ENCODE data around the gene SS18L1.

SS18L1 gene

GRCh38 chr20:62122654-62123449, 20.7 kb upstream of the SS18L1 start:
- peak overlapping the region; percentile 71 for H3K27ac Mint-ChIP-seq (ENCODE audit: low read depth)
- peak overlapping the region; percentile 80 for H3K4me3 Mint-ChIP-seq
- H3K9me3 Mint-ChIP-seq: no peaks in the 10 kb centered on the region
- H3K36me3 Mint-ChIP-seq (ENCODE audit: insufficient read depth): peaks cover 22% of the 10 kb centered on the region
- DNase-seq (ENCODE audit: low spot score in 2 of 2): no peak
- H3K4me1 Mint-ChIP-seq: peaks cover 44% of the 10 kb centered on the region
- peak; percentile 7 for ATAC-seq (replicated peaks; ENCODE audit: extremely low read depth, poor library complexity, severe bottlenecking)
- H3K27me3 Mint-ChIP-seq: no peaks in the 10 kb centered on the region

- H3K4me3 Mint-ChIP-seq: peak overlapping the region; percentile 80
- peaks cover 50% of the 10 kb centered on the region for H3K4me1 Mint-ChIP-seq
- no peaks in the 10 kb centered on the region for H3K27me3 Mint-ChIP-seq
- DNase-seq (ENCODE audit: low spot score in 2 of 2) (no peak), ATAC-seq (replicated peaks; ENCODE audit: extremely low read depth, poor library complexity, severe bottlenecking) (no peak)
- no peaks in the 10 kb centered on the region for H3K9me3 Mint-ChIP-seq
- peak overlapping the region; percentile 71 for H3K27ac Mint-ChIP-seq (ENCODE audit: low read depth)
- peaks cover 23% of the 10 kb centered on the region for H3K36me3 Mint-ChIP-seq (ENCODE audit: insufficient read depth)
Measured at GRCh38 chr20:62123450-62124118, 20.0 kb upstream of the SS18L1 start.

DNA sequence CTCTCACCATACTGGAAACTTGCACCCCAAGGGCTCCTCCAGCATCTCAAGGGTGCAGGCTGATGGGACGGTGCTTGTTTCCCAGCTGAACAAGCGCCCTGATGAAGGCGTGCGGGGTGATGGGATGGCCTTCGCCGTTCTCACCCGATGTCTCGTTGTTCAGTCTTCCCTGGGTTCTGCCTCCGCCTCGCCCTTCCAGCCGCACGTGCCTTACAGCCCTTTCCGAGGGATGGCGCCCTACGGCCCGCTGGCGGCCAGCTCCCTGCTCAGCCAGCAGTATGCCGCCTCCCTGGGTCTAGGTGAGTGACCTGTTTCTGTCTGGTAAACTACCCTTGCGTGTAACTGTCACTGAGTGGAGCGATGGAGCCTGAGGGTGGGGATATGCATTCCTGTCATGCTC, 17.4 kb upstream of the SS18L1 start:
- DNase-seq (ENCODE audit: low spot score in 2 of 2) (no peak), ATAC-seq (replicated peaks; ENCODE audit: extremely low read depth, poor library complexity, severe bottlenecking) (no peak)
- Mint-ChIP-seq H3K36me3 (ENCODE audit: insufficient read depth) (peaks cover 38% of the 10 kb centered on the region), H3K27ac (ENCODE audit: low read depth) (no peak overlapping the region), H3K4me3 (no peak overlapping the region), H3K4me1 (peaks cover 41% of the 10 kb centered on the region), H3K9me3 (no peaks in the 10 kb centered on the region), H3K27me3 (no peaks in the 10 kb centered on the region)

GRCh38 chr20:62127799-62128198, 15.8 kb upstream of the SS18L1 start:
- H3K4me3 Mint-ChIP-seq: no peak overlapping the region
- peaks cover 43% of the 10 kb centered on the region for H3K36me3 Mint-ChIP-seq (ENCODE audit: insufficient read depth)
- H3K9me3 Mint-ChIP-seq: no peaks in the 10 kb centered on the region
- DNase-seq (ENCODE audit: low spot score in 2 of 2) (no peak), ATAC-seq (replicated peaks; ENCODE audit: extremely low read depth, poor library complexity, severe bottlenecking) (no peak)
- no peaks in the 10 kb centered on the region for H3K27me3 Mint-ChIP-seq
- H3K27ac Mint-ChIP-seq (ENCODE audit: low read depth): peak overlapping the region; percentile 14
- H3K4me1 Mint-ChIP-seq: peaks cover 48% of the 10 kb centered on the region

DNA sequence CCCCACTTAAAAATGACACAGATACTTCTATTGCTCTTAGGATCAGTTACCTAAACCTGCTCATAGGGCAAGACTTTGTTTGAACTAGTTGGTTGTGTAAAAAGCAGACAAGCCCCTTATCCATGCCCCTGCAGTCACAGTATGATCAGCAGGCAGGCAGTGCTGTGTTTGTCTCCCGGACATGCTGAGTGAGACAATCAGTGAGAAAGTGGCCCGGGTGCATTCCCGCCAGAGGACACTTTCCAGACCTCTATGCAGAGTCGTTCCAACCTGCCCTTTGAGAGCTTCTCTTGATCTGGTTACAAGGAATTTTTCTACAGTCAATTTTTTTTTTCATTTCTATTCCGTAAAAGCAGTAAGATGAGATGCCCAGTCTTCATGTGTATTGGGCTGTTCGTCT, 15.1 kb upstream of the SS18L1 start:
- Mint-ChIP-seq H3K4me3 (no peak overlapping the region), H3K27ac (ENCODE audit: low read depth) (no peak overlapping the region), H3K36me3 (ENCODE audit: insufficient read depth) (peaks cover 47% of the 10 kb centered on the region), H3K9me3 (no peaks in the 10 kb centered on the region), H3K27me3 (no peaks in the 10 kb centered on the region), H3K4me1 (peaks cover 45% of the 10 kb centered on the region)
- ATAC-seq (replicated peaks; ENCODE audit: extremely low read depth, poor library complexity, severe bottlenecking) (no peak), DNase-seq (ENCODE audit: low spot score in 2 of 2) (no peak)

GRCh38 chr20:62129731-62130531, 13.6 kb upstream of the SS18L1 start:
- Mint-ChIP-seq H3K4me3 (no peak overlapping the region), H3K9me3 (no peaks in the 10 kb centered on the region), H3K27me3 (no peaks in the 10 kb centered on the region), H3K4me1 (peaks cover 31% of the 10 kb centered on the region), H3K36me3 (ENCODE audit: insufficient read depth) (peaks cover 53% of the 10 kb centered on the region), H3K27ac (ENCODE audit: low read depth) (peak overlapping the region; percentile 65)
- DNase-seq (ENCODE audit: low spot score in 2 of 2): no peak
- no peak for ATAC-seq (replicated peaks; ENCODE audit: extremely low read depth, poor library complexity, severe bottlenecking)

- Mint-ChIP-seq H3K27me3 (no peaks in the 10 kb centered on the region), H3K4me1 (peaks cover 37% of the 10 kb centered on the region)
Measured at GRCh38 chr20:62131560-62132320, 11.8 kb upstream of the SS18L1 start.

DNA sequence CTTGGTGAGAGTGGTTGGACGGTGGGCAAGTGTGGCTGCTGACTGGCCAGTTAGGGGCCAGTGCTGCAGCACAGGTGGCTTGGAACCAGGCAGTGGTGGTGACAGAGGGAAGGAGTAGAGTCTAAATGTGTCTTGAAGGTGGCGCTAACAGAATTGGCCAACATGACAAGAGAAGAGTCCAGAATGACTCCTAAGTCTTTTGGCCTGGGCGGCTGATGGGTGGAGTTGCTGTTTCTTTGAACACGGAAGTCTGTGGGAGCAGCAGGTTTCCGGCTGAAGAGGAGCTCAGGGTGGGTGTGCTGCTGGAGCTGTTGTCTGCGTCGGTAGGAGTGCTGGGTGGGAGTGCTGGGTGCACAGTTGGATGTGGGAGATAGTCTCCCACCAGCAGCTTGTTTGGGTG, 11.1 kb upstream of the SS18L1 start:
- Mint-ChIP-seq H3K4me3 (peak overlapping the region; percentile 15), H3K27me3 (no peaks in the 10 kb centered on the region), H3K9me3 (no peaks in the 10 kb centered on the region), H3K4me1 (peaks cover 42% of the 10 kb centered on the region), H3K36me3 (ENCODE audit: insufficient read depth) (peaks cover 63% of the 10 kb centered on the region), H3K27ac (ENCODE audit: low read depth) (peak overlapping the region; percentile 89)
- ATAC-seq (replicated peaks; ENCODE audit: extremely low read depth, poor library complexity, severe bottlenecking) (no peak), DNase-seq (ENCODE audit: low spot score in 2 of 2) (no peak)

More at GRCh38 chr20:62131560-62132320, 11.8 kb upstream of the SS18L1 start:
- Mint-ChIP-seq H3K4me3 (peak overlapping the region; percentile 15), H3K27ac (ENCODE audit: low read depth) (peak overlapping the region; percentile 89), H3K36me3 (ENCODE audit: insufficient read depth) (peaks cover 59% of the 10 kb centered on the region), H3K9me3 (no peaks in the 10 kb centered on the region)
- ATAC-seq (replicated peaks; ENCODE audit: extremely low read depth, poor library complexity, severe bottlenecking) (no peak), DNase-seq (ENCODE audit: low spot score in 2 of 2) (no peak)

GRCh38 chr20:62133051-62133845, 10.3 kb upstream of the SS18L1 start:
- peak overlapping the region; percentile 48 for H3K4me3 Mint-ChIP-seq
- H3K4me1 Mint-ChIP-seq: peaks cover 43% of the 10 kb centered on the region
- no peak for ATAC-seq (replicated peaks; ENCODE audit: extremely low read depth, poor library complexity, severe bottlenecking)
- H3K9me3 Mint-ChIP-seq: no peaks in the 10 kb centered on the region
- H3K27ac Mint-ChIP-seq (ENCODE audit: low read depth): peak overlapping the region; percentile 89
- peaks cover 66% of the 10 kb centered on the region for H3K36me3 Mint-ChIP-seq (ENCODE audit: insufficient read depth)
- H3K27me3 Mint-ChIP-seq: no peaks in the 10 kb centered on the region
- no peak for DNase-seq (ENCODE audit: low spot score in 2 of 2)

DNA sequence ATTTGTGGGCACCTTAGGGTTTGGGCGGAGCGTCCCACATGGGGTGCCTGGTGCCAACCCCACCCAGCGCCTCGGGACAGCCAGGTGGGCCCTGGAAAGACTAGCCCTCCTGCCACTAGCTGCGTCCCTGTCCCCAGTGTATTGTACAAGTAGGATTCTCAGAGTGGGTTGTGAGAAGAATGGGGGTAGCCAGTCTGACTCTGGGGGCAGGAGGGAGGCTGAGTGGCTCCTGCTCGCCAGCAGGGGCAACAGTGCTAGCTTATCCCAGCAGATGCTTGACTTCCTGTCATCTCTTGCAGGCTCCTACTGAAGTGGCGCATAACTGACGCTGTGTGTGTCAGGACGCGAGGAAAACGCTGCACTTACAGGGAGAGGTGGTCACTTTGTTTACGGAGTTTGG, 9.7 kb upstream of the SS18L1 start:
- DNase-seq (ENCODE audit: low spot score in 2 of 2) (no peak), ATAC-seq (replicated peaks; ENCODE audit: extremely low read depth, poor library complexity, severe bottlenecking) (no peak)
- no peak overlapping the region for H3K4me3 Mint-ChIP-seq
- H3K36me3 Mint-ChIP-seq (ENCODE audit: insufficient read depth): peaks cover 69% of the 10 kb centered on the region
- H3K27me3 Mint-ChIP-seq: no peaks in the 10 kb centered on the region
- no peaks in the 10 kb centered on the region for H3K9me3 Mint-ChIP-seq
- H3K27ac Mint-ChIP-seq (ENCODE audit: low read depth): no peak overlapping the region
- peaks cover 37% of the 10 kb centered on the region for H3K4me1 Mint-ChIP-seq

DNA sequence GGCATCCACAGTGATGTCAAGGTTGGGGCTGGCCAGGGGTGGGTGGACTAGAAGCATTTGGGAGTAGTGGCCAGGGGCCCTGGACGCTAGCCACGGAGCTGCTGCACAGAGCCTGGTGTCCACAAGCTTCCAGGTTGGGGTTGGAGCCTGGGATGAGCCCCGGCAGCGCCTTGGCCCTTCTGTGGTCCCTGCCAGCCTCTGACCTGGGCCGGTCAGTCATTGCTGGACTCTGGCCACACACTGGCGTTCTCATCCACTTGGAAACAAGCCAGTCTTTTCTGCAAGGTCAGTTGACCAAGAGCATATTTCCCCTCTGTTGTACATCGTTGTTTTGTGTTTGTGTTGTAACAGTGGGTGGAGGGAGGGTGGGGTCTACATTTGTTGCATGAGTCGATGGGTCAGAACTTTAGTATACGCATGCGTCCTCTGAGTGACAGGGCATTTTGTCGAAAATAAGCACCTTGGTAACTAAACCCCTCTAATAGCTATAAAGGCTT, 8.8 kb upstream of the SS18L1 start:
- no peaks in the 10 kb centered on the region for H3K9me3 Mint-ChIP-seq
- no peak for DNase-seq (ENCODE audit: low spot score in 2 of 2)
- H3K27ac Mint-ChIP-seq (ENCODE audit: low read depth): peak overlapping the region; percentile 38
- no peak for ATAC-seq (replicated peaks; ENCODE audit: extremely low read depth, poor library complexity, severe bottlenecking)
- H3K27me3 Mint-ChIP-seq: no peaks in the 10 kb centered on the region
- no peak overlapping the region for H3K4me3 Mint-ChIP-seq
- peaks cover 75% of the 10 kb centered on the region for H3K36me3 Mint-ChIP-seq (ENCODE audit: insufficient read depth)
- peaks cover 37% of the 10 kb centered on the region for H3K4me1 Mint-ChIP-seq
